ENCODE measurements around the gene PRDX5. TPM values are rescaled to one million over a fixed set of nuclear protein-coding genes. Genes with fewer than 3 reads are reported as not detected.
A peak's percentile ranks its signal among the peaks of the same experiment; 100 is the strongest.

Gene PRDX5
- total and polyA plus RNA-seq, 9 of the 15 experiments (the other 6 are each of a cell fraction or from before 2014, with no cell fraction given) = 40.8 to 327 (median 204) TPM

DNA sequence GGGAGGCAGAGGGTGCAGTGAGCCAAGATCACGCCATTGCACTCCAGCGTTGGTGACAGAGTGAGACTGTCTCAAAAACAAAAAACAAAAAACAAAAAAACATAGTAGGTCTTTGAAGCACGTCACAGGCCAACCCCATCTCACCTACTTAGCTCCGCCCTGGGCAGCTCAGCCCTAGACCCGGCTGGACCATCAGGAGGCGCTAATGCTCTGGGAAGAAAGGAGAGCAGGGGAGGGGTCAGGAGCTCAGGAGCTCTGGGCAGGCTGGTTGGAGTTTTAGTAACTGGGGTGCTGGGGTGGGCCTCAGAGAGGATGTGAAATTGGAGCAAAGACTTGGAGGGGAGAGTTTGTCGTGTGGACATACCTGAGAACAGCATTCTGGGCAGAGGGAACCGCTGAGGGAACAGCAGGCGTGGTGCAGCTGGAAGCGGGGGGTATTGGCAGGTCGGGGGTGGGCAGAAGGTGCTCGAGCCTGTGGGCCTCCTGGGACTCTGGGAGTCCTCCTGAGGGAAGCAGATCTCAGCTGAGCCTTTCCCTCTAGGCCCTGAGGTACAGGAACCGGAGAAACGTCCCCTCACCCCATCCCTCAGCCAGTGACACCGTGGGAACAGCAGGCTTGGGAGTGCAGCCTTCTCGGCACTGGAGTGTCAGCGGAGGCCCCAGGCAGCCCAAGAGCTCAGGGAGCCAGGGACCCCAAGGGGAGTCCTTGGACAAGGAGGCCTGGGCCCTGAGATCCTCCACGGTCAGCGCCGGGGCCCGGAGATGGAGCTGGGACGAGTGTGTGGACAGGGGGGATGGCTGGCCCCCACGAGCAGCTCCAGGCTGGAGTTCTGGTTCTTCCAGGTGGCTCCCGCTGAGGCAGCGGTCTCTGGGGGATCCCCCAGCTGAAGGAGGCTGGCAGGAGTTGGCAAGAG, 38.8 kb downstream of the PRDX5 start (continued):
- no peak for TF ChIP-seq SRSF7 (optimal IDR thresholded peaks at IDR 0.05; ENCODE audit: low read depth, low read length)
- TF ChIP-seq, protein P1, sequence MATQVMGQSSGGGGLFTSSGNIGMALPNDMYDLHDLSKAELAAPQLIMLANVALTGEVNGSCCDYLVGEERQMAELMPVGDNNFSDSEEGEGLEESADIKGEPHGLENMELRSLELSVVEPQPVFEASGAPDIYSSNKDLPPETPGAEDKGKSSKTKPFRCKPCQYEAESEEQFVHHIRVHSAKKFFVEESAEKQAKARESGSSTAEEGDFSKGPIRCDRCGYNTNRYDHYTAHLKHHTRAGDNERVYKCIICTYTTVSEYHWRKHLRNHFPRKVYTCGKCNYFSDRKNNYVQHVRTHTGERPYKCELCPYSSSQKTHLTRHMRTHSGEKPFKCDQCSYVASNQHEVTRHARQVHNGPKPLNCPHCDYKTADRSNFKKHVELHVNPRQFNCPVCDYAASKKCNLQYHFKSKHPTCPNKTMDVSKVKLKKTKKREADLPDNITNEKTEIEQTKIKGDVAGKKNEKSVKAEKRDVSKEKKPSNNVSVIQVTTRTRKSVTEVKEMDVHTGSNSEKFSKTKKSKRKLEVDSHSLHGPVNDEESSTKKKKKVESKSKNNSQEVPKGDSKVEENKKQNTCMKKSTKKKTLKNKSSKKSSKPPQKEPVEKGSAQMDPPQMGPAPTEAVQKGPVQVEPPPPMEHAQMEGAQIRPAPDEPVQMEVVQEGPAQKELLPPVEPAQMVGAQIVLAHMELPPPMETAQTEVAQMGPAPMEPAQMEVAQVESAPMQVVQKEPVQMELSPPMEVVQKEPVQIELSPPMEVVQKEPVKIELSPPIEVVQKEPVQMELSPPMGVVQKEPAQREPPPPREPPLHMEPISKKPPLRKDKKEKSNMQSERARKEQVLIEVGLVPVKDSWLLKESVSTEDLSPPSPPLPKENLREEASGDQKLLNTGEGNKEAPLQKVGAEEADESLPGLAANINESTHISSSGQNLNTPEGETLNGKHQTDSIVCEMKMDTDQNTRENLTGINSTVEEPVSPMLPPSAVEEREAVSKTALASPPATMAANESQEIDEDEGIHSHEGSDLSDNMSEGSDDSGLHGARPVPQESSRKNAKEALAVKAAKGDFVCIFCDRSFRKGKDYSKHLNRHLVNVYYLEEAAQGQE (IDR thresholded peaks at IDR 0.05; ENCODE audit: borderline replicate concordance) = peak; percentile 63; the same call in 1 of the 2 replicates
- TF ChIP-seq, protein P1 (CRISPR knock-in tag; IDR thresholded peaks at IDR 0.05; ENCODE audit: low read depth) = no peak
- no peak for TF ChIP-seq RBM17 (IDR thresholded peaks at IDR 0.05; ENCODE audit: borderline replicate concordance, low read depth, low read length)
- TF ChIP-seq, protein P2, sequence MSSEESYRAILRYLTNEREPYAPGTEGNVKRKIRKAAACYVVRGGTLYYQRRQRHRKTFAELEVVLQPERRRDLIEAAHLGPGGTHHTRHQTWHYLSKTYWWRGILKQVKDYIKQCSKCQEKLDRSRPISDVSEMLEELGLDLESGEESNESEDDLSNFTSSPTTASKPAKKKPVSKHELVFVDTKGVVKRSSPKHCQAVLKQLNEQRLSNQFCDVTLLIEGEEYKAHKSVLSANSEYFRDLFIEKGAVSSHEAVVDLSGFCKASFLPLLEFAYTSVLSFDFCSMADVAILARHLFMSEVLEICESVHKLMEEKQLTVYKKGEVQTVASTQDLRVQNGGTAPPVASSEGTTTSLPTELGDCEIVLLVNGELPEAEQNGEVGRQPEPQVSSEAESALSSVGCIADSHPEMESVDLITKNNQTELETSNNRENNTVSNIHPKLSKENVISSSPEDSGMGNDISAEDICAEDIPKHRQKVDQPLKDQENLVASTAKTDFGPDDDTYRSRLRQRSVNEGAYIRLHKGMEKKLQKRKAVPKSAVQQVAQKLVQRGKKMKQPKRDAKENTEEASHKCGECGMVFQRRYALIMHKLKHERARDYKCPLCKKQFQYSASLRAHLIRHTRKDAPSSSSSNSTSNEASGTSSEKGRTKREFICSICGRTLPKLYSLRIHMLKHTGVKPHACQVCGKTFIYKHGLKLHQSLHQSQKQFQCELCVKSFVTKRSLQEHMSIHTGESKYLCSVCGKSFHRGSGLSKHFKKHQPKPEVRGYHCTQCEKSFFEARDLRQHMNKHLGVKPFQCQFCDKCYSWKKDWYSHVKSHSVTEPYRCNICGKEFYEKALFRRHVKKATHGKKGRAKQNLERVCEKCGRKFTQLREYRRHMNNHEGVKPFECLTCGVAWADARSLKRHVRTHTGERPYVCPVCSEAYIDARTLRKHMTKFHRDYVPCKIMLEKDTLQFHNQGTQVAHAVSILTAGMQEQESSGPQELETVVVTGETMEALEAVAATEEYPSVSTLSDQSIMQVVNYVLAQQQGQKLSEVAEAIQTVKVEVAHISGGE (CRISPR knock-in tag; IDR thresholded peaks at IDR 0.05) = no peak
- TF ChIP-seq BCOR (IDR thresholded peaks at IDR 0.05) = 0 out of 2 replicates have a peak, but pooled peaks have one; percentile 12
- no peak for TF ChIP-seq BMI1 (IDR thresholded peaks at IDR 0.05; ENCODE audit: low read length)
- TF ChIP-seq TCF7 (IDR thresholded peaks at IDR 0.05; ENCODE audit: borderline replicate concordance) = no peak
- TF ChIP-seq ELF1 (tag; IDR thresholded peaks at IDR 0.05) = no peak
- no peak for TF ChIP-seq RBBP5 (IDR thresholded peaks at IDR 0.05; ENCODE audit: borderline replicate concordance, insufficient read depth, low read length, poor library complexity, severe bottlenecking)
- TF ChIP-seq POU5F1 (IDR thresholded peaks at IDR 0.05; ENCODE audit: borderline replicate concordance, low read depth, low read length, partially characterized antibody) = no peak
- peak; percentile 46; the same call in 1 of the 2 replicates for TF ChIP-seq ARID1B (IDR thresholded peaks at IDR 0.05)
- peak; percentile 25 for TF ChIP-seq WHSC1 (IDR thresholded peaks at IDR 0.05; ENCODE audit: low read length)
- no peak for TF ChIP-seq PRPF4 (IDR thresholded peaks at IDR 0.05; ENCODE audit: insufficient read depth, low read depth, low read length, poor library complexity, severe bottlenecking)
- TF ChIP-seq SMAD2 (IDR thresholded peaks at IDR 0.05; ENCODE audit: low read depth, low read length) = no peak
- no peak for TF ChIP-seq FOS (IDR thresholded peaks at IDR 0.05; ENCODE audit: extremely low read depth, insufficient read length)
